ENCODE measurements around the gene BICD1. TPM values are rescaled to one million over a fixed set of nuclear protein-coding genes. Genes with fewer than 3 reads are reported as not detected.

BICD1 gene
- total RNA-seq, 2 donors from 2014 or later = 7.8 to 15.7 TPM

DNA sequence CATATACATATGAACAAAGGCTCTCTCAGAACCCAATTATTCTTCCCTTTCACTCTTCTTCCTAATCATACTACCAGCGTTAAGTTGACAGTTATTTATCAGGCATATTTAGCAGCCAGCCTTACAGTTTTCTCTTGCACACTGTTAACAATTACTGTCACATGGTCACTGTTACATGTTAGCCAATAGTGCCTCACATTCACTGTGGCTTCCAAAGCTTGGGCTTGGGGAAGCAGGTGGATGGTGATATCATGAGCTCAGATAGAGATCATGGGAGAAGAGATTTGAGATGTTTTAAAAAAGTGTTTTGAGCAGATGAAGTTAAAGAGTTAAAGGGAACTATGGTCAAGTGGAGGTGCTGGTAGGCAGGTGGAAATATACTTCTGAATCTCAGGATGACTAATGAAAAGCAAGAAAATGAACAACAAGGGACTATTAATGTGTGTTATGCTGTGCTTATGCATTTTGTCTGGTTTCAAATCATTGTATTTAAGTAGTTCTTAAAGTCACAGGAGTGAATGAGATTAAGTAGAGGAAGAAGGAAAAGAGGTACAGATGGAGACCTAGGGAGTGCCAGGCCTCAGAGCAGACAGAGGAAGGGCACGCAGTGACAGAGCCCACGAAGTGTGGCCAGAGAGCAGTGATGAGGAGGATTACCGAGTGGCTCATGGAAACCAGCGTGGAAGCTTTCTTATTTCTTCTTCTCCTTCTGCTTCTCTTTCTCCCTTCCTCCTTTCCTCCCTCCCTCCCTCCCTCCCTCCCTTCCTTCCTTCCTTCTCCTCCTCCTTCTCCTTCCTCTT lies 39.6 kb downstream of the BICD1 start:
- Mint-ChIP-seq H3K36me3 (ENCODE audit: low read depth) (no peaks in the 10 kb centered on the region), H3K27ac (no peak overlapping the region), H3K9me3 (no peaks in the 10 kb centered on the region), H3K4me1 (no peaks in the 10 kb centered on the region), H3K4me3 (no peak overlapping the region), H3K27me3 (no peaks in the 10 kb centered on the region)
- ATAC-seq (replicated peaks) = no peak

- no peak for ATAC-seq (replicated peaks)
- no peak overlapping the region for H3K4me3 Mint-ChIP-seq
- H3K36me3 Mint-ChIP-seq (ENCODE audit: low read depth) = no peaks in the 10 kb centered on the region
- no peak overlapping the region for H3K27ac Mint-ChIP-seq
- no peaks in the 10 kb centered on the region for H3K9me3 Mint-ChIP-seq
- no peaks in the 10 kb centered on the region for H3K4me1 Mint-ChIP-seq
- no peaks in the 10 kb centered on the region for H3K27me3 Mint-ChIP-seq
Measured at GRCh38 chr12:32148372-32148771, 41.7 kb downstream of the BICD1 start.

- Mint-ChIP-seq H3K27ac (no peak overlapping the region), H3K9me3 (no peaks in the 10 kb centered on the region), H3K4me1 (no peaks in the 10 kb centered on the region), H3K4me3 (no peak overlapping the region), H3K27me3 (no peaks in the 10 kb centered on the region), H3K36me3 (ENCODE audit: low read depth) (no peaks in the 10 kb centered on the region)
- no peak for ATAC-seq (replicated peaks)
Measured at GRCh38 chr12:32149489-32149888, 42.8 kb downstream of the BICD1 start.

GRCh38 chr12:32151086-32151485 lies 44.4 kb downstream of the BICD1 start:
- H3K36me3 Mint-ChIP-seq (ENCODE audit: low read depth) = no peaks in the 10 kb centered on the region
- no peaks in the 10 kb centered on the region for H3K9me3 Mint-ChIP-seq
- no peak overlapping the region for H3K27ac Mint-ChIP-seq
- ATAC-seq (replicated peaks) = no peak
- no peaks in the 10 kb centered on the region for H3K27me3 Mint-ChIP-seq
- no peak overlapping the region for H3K4me3 Mint-ChIP-seq
- no peaks in the 10 kb centered on the region for H3K4me1 Mint-ChIP-seq

DNA sequence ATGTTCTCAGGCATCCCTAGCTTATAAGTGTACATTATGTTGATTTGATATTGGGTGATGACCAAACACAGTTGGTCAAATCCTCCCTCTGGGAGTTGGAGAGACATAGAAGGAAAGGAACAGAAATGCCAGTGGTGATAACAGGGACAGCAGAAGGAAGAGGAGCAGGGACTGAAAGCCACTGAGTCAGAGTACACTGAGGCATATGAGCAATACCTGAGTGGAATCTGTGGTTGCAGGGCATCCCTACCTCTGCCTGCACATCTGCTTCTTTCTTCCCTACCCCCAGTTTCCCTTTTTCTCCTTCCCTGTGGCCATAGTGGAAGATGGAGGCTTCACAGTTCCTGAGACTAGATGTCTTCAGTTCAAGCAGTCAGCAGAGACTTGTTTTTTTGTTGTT lies 44.9 kb downstream of the BICD1 start:
- H3K27ac Mint-ChIP-seq = no peak overlapping the region
- H3K4me1 Mint-ChIP-seq = no peaks in the 10 kb centered on the region
- H3K27me3 Mint-ChIP-seq = no peaks in the 10 kb centered on the region
- no peaks in the 10 kb centered on the region for H3K36me3 Mint-ChIP-seq (ENCODE audit: low read depth)
- H3K9me3 Mint-ChIP-seq = no peaks in the 10 kb centered on the region
- peak; percentile 55 for ATAC-seq (replicated peaks)
- H3K4me3 Mint-ChIP-seq = no peak overlapping the region

DNA sequence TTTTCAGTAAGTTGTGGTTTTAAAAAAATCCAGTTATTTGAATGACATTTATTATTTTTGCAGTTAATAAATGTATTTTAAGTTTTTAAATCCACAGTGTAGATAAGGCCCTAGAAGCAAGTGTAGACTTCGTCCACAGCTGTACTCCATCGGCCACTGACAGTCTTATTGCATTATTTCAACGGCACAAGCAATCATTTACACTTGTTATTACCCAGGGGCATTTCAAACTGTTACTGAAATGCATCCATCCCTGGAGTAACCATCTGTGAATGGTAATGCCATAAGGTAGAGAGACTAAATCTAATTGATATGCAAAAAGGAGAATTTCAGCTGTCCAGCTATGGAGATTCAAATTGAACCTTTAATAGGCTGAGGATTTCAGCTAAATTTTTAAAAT lies 48.4 kb downstream of the BICD1 start:
- H3K4me3 Mint-ChIP-seq = no peak overlapping the region
- no peaks in the 10 kb centered on the region for H3K36me3 Mint-ChIP-seq (ENCODE audit: low read depth)
- no peaks in the 10 kb centered on the region for H3K27me3 Mint-ChIP-seq
- no peaks in the 10 kb centered on the region for H3K4me1 Mint-ChIP-seq
- H3K27ac Mint-ChIP-seq = no peak overlapping the region
- no peak for ATAC-seq (replicated peaks)
- H3K9me3 Mint-ChIP-seq = no peaks in the 10 kb centered on the region

DNA sequence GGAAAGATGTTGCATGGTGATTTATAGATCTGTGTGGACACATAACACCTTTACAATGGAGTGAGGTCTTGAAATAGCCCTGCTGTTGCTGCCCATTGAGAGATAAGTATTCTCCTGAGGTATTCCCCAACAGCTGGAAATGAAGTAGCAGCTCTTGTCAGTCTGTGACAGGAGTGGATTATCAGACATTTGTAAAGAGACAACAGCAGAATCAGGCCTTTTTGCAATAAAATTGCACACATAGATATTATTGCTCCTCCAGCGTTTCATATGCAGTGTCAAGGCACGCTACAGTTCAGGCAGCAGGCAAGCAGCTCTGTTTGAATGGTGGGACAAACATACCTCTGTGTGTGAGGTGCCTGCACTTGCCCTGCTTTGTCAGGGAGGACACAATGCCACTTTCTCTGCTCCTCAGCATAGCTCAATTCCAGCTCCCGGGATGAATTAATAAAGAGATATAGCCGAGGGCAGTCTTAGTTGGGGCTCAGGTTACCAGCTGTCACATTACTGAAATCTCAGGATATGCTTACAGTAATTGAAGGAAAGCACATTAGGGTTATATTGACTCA lies 49.4 kb downstream of the BICD1 start:
- Mint-ChIP-seq H3K36me3 (ENCODE audit: low read depth) (no peaks in the 10 kb centered on the region), H3K27me3 (no peaks in the 10 kb centered on the region), H3K4me3 (no peak overlapping the region), H3K27ac (no peak overlapping the region), H3K9me3 (no peaks in the 10 kb centered on the region), H3K4me1 (no peaks in the 10 kb centered on the region)
- ATAC-seq (replicated peaks) = no peak

DNA sequence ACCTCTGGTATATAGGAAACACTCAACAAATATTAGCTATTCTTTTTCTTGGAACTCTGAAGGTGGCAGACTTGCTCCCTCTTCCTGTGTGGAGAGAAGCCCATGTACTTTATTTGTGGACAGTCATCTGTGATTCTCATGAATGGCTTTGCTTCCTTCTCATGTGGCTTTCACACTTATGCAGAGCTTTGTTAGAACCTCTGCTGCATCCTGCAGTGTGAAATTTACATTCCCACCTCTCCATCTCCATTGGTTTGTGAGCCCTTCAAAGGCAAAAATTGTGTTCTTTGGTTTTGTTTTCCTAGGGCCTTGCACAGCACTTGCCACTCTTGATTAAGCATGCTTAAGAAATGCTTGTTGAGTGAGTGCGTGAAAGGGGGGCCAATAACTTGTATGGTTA lies 51.9 kb downstream of the BICD1 start:
- H3K27ac Mint-ChIP-seq = no peak overlapping the region
- H3K27me3 Mint-ChIP-seq = no peaks in the 10 kb centered on the region
- H3K9me3 Mint-ChIP-seq = no peaks in the 10 kb centered on the region
- peaks cover 3% of the 10 kb centered on the region for H3K4me1 Mint-ChIP-seq
- H3K4me3 Mint-ChIP-seq = no peak overlapping the region
- no peaks in the 10 kb centered on the region for H3K36me3 Mint-ChIP-seq (ENCODE audit: low read depth)
- ATAC-seq (replicated peaks) = no peak

DNA sequence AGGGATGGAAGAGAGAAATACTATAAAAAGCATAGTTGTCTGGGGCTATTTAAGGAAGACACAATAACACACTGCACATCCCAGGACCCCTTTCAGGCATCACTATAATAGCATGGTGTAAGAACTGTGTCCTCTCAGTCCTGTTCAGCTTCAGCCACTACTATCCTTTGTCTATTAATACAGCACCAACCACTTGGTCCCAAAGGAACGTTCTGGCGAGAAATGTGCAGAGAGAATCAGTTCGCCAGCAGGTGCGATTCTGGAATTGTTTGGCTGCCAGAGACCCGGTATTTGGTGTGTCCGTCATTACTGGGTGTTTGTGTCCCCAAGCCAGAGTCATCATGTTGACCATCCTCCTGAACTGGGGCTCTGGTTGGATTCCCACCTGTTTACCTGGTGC lies 52.7 kb downstream of the BICD1 start:
- H3K4me3 Mint-ChIP-seq = no peak overlapping the region
- no peak overlapping the region for H3K27ac Mint-ChIP-seq
- no peaks in the 10 kb centered on the region for H3K27me3 Mint-ChIP-seq
- H3K9me3 Mint-ChIP-seq = no peaks in the 10 kb centered on the region
- H3K36me3 Mint-ChIP-seq (ENCODE audit: low read depth) = no peaks in the 10 kb centered on the region
- no peak for ATAC-seq (replicated peaks)
- H3K4me1 Mint-ChIP-seq = peaks cover 3% of the 10 kb centered on the region

DNA sequence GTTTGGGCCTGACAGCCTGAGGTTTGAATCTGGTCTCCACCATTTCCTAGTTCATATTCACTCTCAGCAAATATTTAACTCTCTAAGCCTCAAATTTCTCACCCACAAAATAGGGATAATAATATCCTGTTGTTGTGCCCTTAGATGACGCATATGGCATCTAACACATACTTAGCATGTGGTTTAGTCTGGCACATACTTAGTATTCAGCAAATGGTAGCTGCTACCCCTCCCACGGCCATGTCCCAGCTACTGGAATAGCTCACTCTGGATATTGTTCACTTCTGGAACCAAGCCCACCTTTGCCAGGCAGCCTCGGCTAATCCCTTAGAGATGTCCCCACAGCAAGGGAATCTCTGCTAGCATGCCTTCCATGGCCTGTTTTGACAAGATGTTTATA lies 53.3 kb downstream of the BICD1 start:
- Mint-ChIP-seq H3K27me3 (no peaks in the 10 kb centered on the region), H3K27ac (no peak overlapping the region)
- no peak for ATAC-seq (replicated peaks)

GRCh38 chr12:32161058-32161457 lies 54.4 kb downstream of the BICD1 start:
- Mint-ChIP-seq H3K27me3 (no peaks in the 10 kb centered on the region), H3K9me3 (peaks cover 3% of the 10 kb centered on the region), H3K27ac (no peak overlapping the region), H3K4me1 (peaks cover 3% of the 10 kb centered on the region), H3K36me3 (ENCODE audit: low read depth) (no peaks in the 10 kb centered on the region), H3K4me3 (no peak overlapping the region)
- no peak for ATAC-seq (replicated peaks)

More for the DNA sequence above, 53.3 kb downstream of the BICD1 start:
- peaks cover 3% of the 10 kb centered on the region for H3K9me3 Mint-ChIP-seq
- no peak overlapping the region for H3K4me3 Mint-ChIP-seq
- no peaks in the 10 kb centered on the region for H3K36me3 Mint-ChIP-seq (ENCODE audit: low read depth)
- peaks cover 3% of the 10 kb centered on the region for H3K4me1 Mint-ChIP-seq

DNA sequence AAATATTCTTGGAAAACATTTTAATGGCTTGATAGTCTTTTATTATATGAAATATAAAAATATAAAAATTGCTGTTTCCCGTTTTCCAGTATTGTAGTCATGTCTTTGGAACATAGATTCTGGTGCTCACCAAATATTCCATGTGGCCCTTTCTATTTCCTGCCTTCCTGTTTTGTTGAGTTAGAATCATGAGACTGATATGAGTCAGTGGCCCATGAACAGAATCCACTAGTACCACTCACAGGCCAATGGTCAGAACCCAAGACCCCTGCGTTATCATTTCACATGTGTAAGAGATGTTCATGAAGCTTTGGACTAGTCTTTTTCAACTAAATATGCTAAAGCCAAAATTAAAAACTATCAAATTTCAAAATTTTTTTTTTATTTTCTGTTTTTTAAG lies 56.9 kb downstream of the BICD1 start:
- H3K27me3 Mint-ChIP-seq = no peaks in the 10 kb centered on the region
- H3K4me3 Mint-ChIP-seq = no peak overlapping the region
- H3K27ac Mint-ChIP-seq = no peak overlapping the region
- ATAC-seq (replicated peaks) = no peak
- H3K9me3 Mint-ChIP-seq = peaks cover 3% of the 10 kb centered on the region
- no peaks in the 10 kb centered on the region for H3K36me3 Mint-ChIP-seq (ENCODE audit: low read depth)
- peaks cover 3% of the 10 kb centered on the region for H3K4me1 Mint-ChIP-seq

GRCh38 chr12:32166510-32166909 lies 59.9 kb downstream of the BICD1 start:
- H3K4me3 Mint-ChIP-seq = no peak overlapping the region
- no peak for ATAC-seq (replicated peaks)
- peaks cover 3% of the 10 kb centered on the region for H3K9me3 Mint-ChIP-seq
- no peaks in the 10 kb centered on the region for H3K36me3 Mint-ChIP-seq (ENCODE audit: low read depth)
- no peaks in the 10 kb centered on the region for H3K4me1 Mint-ChIP-seq
- no peaks in the 10 kb centered on the region for H3K27me3 Mint-ChIP-seq
- H3K27ac Mint-ChIP-seq = no peak overlapping the region

GRCh38 chr12:32170437-32170998 lies 63.9 kb downstream of the BICD1 start:
- no peaks in the 10 kb centered on the region for H3K4me1 Mint-ChIP-seq
- no peak overlapping the region for H3K27ac Mint-ChIP-seq
- no peak for ATAC-seq (replicated peaks)
- no peak overlapping the region for H3K4me3 Mint-ChIP-seq
- no peaks in the 10 kb centered on the region for H3K27me3 Mint-ChIP-seq
- no peaks in the 10 kb centered on the region for H3K9me3 Mint-ChIP-seq
- H3K36me3 Mint-ChIP-seq (ENCODE audit: low read depth) = no peaks in the 10 kb centered on the region

- H3K9me3 Mint-ChIP-seq = no peaks in the 10 kb centered on the region
- no peaks in the 10 kb centered on the region for H3K4me1 Mint-ChIP-seq
- H3K27ac Mint-ChIP-seq = no peak overlapping the region
- ATAC-seq (replicated peaks) = no peak
- H3K4me3 Mint-ChIP-seq = no peak overlapping the region
- H3K36me3 Mint-ChIP-seq (ENCODE audit: low read depth) = no peaks in the 10 kb centered on the region
- no peaks in the 10 kb centered on the region for H3K27me3 Mint-ChIP-seq
Measured at GRCh38 chr12:32171211-32171610, 64.6 kb downstream of the BICD1 start.
